C4-2B (cell line): ENCODE measurements around the gene ANP32B.

Experiments used
- CTCF ChIP-seq: fragments of 450-650 bp; conservative IDR thresholded peaks from 2 replicates; pipeline ENCODE4 v1.5.1; 2017; ENCODE audit warnings: mild to moderate bottlenecking
- ZFX ChIP-seq: fragments of 450-650 bp; IDR thresholded peaks from 2 replicates; pipeline ENCODE4 v1.6.1; 2017

DNA sequence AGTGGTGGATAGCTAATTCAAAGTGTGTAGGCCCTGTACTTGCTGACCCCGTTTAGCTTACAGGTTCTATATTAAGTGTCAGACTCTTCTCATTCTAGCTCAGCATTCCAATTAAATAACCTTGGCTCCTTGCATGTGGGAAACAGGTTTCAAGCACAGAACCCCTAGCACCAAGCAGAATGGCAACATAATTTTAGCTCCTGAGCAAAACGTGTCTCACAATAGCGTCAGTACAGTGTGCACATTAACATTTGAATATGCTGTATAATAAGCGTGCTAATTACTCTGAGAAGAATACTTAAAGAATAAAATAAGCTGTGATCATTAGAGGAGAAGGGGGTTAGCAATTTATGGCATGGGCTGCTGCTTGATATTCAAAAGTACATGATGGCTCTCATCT lies 21.0 kb upstream of the ANP32B start:
- TF ChIP-seq CTCF (no peak), ZFX (no peak)
